Cardiac septum (tissue), 1 donor: ENCODE measurements around the gene MIPOL1. TPM values are rescaled to one million over a fixed set of nuclear protein-coding genes. Genes with fewer than 3 reads are reported as not detected.
"Not testable (repeated sequence)": the region's sequence is repeated elsewhere in the genome, so short reads cannot be mapped to it uniquely, and the experiment has no call there.

Experiments used
- DNase-seq: peaks from one replicate; pipeline ENCODE4 v3.0.0-alpha.2; 2020; ENCODE audit warnings: low spot score
- intact Hi-C: fragments of 100-400 bp; cut with DNase I; formaldehyde crosslinking; loops from one replicate; pipeline ENCODE4 v1.14.0; 2022
- total RNA-seq: library from RNA; stranded (reverse); fragmentation: NEBNext Ultra II Directional; extraction: Animal tissue kit (Norgen Biotek cat#: 25700); gene quantifications from one replicate; pipeline ENCODE4 v1.2.1, GENCODE V29; 2021
- donor health status: DM: no; HTN: no; CAD: no.

Gene MIPOL1
- total RNA-seq, 1 donor from 2014 or later = 7.9 TPM

DNA sequence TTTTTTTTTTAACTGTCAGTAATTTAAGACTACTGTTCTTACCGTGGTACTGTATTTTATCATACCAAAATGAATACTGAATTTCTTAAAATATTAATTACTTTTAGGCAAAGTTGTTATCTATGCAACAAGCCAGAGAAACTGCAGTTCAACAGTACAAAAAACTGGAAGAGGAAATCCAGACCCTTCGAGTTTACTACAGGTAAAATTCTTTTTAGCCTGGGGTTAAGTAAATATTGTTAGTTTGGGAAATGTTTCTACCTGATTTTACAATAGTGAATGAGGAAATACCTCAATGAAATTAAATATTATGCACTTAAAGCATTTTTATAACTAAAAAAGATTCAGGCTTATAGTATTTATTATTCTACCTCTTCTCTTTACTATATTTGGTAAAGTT is 225.0 kb downstream of the MIPOL1 start:
- no peak for DNase-seq
- intact Hi-C loops = no loop called here

DNA sequence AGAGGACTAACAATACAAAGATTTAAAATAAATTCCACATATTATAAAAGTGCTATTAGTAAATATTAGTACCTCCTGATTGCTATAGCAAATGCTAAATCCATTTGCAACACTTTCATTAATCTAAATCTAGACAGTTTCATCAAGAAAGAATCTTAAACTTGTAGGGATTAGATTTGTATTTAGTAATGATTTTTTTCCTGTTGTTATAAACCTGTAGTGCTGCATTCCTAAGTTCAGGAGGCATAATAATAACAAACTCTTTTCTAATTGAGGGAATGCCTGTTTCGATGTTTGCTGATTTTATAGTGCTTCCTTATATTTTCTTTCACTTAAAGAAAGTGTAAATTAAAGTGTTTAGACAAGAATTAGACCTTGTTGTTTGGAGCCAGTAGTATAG is 231.2 kb downstream of the MIPOL1 start:
- DNase-seq = no peak
- intact Hi-C loops = no loop called here

- intact Hi-C loops = no loop called here
- DNase-seq = no peak
These were observed 231.9 kb downstream of the MIPOL1 start for GRCh38 chr14:37429618-37430017.

GRCh38 chr14:37434867-37435266 is 237.1 kb downstream of the MIPOL1 start:
- DNase-seq = no peak
- intact Hi-C loops = no loop called here

GRCh38 chr14:37436519-37436918 is 238.8 kb downstream of the MIPOL1 start:
- no peak for DNase-seq
- intact Hi-C loops = no loop called here

DNA sequence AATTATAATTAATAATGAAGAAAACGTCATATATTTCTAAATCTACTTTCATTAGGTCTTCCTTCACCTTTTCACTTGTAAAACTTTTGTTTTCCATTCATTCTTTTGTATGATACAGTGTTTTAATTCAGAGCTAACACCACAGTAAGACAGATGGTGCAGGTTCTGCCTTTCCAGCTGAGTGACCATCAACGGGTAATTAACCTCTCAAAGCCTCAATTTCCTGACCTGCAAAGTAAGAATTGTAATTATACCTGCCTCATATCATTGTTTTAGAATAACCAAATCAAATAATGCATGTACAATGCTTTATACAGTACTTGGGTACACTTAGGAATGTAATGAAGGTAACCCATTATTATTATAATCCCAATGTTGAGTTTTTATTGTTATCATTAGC is 239.8 kb downstream of the MIPOL1 start:
- no peak for DNase-seq
- intact Hi-C loops = no loop called here

DNA sequence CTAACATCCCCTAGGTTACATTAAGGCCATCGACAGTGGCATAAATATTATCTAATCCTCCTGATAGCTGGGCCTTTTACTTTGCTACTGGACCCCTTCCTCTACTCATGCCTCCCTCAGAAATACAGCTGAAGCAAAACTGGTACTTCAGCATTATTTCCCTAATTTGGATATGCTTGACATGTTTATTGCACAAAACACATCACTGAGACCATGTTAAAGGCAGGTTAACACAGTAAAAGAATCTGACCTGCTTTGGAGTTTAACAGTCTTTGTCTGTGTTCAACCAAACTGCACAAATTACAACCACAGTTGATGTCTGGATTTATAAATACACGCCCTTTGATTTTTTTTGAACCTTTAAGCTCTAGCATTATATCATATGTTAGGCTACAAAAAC is 240.7 kb downstream of the MIPOL1 start:
- DNase-seq = no peak
- intact Hi-C loops = no loop called here

DNA sequence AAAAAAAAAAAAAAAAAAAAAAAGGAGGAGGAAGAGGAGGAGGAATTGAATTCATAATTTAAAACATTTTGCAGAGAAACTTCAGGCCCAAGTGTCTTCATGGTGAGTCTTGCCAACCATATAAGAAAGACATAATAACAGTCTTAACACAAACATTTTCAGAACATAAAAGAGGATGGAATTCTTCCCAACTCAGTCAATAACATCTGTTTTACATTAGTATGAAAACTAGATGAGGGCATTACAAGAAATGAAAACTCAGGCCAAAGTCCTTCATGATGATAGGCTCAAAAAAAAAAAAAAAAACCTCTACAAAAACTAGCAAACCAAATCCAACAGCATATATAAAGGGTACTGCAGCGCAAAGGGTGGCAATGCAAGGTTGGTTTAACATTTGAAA is 245.7 kb downstream of the MIPOL1 start:
- intact Hi-C loops = no loop called here

GRCh38 chr14:37447883-37448391 is 250.2 kb downstream of the MIPOL1 start:
- intact Hi-C loops = no loop called here
- no peak for DNase-seq

More for the DNA sequence above, 245.7 kb downstream of the MIPOL1 start:
- no peak for DNase-seq

DNA sequence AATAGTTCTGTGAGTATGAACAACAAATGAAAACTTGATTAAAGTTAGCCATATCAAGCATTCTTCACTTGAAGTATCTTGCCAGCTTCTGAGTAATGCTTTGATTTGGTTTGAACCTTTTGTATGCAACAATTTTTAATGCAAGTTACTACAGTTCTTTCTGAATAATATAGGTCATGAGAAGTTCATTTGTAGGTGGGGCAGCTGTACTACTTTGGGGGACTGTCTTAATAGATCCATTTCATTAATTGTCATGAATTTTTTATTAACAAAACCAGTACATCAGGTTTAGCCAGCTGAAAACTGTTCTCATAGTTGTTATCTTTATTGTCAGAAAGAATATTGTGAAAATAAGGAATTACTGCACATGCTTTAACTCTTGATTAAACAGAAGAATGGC is 254.6 kb downstream of the MIPOL1 start:
- intact Hi-C loops = no loop called here
- DNase-seq = no peak

GRCh38 chr14:37453985-37454384 is 256.2 kb downstream of the MIPOL1 start:
- no peak for DNase-seq
- intact Hi-C loops = no loop called here

DNA sequence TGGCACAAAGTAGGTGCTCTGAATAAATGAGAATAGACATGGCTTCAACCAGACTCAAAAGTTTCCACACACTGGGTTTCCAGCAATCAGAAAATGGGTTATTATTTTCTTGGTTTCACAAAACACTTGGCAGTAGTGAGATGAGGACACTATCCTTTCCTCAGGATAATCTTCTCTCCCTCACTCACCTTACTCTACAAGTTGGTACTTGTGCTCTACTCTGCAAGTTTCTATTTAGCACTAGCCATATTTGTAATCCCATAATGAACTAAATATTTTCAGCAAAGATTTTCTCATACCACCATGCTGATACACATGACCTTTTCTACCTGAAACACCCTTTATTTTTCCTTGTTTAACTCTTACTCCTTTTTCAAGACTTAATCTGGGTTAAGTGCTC is 259.6 kb downstream of the MIPOL1 start:
- DNase-seq = no peak
- intact Hi-C loops = no loop called here

DNA sequence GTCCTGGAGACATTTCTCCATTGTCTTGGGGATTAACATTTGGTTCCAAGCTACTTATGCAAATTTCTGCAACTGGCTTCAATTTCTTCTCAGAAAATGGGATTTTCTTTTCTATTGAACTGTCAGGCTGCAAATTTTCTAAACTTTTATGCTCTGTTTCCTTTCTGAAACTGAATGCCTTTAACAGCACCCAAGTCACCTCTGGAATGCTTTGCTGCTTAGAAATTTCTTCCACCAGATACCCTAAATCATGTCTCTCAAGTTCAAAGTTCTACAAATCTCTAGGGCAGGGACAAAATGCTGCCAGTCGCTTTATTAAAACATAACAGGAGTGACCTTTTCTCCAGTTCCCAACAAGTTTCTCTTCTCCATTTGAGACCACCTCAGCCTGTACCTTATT is 264.7 kb downstream of the MIPOL1 start:
- intact Hi-C loops, DNase-seq: not testable (repeated sequence)

DNA sequence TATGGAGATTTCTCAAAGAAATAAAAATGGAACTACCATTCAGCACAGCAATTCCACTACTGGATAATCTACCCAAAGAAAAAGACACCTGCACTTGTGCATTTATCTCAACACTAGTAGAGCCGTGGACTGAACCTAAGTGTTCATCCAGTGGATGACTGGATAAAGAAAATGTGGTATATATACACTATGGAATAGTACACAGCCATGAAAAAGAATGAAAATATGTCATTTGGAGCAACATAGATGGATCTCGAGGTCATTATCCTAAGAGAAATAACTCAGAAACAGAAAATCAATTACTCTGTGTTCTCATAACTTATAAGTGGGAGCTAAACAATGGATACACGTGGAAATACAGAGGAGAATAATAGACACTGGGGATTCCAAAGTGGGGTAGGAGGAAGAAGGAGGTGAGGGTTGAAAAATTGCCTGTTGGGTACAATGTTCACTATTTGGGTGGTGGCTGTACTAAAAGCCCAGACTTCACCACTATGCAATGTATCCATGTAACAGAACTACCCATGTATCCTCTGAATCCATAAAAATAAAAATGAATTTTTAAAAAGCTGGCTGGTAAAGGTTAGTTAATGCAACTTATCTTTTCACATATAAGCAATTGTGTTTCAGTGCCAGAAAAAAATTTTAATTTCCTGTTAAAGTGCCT is 266.6 kb downstream of the MIPOL1 start:
- intact Hi-C loops = no loop called here
- no peak for DNase-seq

DNA sequence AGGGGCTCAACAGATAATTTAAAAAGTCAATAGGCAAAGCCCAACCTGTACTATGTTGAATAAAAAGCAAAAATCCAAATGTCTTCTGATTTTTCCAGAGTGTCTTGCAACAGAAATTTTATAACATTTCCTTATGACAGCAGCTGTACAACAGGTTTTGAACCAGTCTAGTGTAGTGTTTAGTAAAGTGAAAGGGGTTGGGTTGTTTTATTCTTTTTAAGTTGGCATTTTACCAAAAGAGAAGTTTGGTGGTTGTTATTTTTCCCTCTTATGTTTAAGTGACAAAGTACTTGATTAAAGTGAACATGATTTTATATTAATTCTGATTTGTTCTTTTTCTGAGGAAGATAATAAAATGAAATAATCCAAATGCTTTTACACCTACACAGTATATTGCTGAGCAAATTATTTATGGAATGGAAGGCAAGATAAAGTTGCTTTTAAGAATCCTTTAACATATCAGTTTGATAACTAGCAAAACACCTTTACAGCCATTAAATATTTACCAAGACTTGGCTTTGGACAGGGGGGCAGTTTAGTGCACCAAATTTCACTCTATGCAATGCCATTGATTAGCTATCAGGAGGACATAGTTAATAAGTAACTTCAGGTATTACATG is 268.4 kb downstream of the MIPOL1 start:
- intact Hi-C loops = no loop called here

DNA sequence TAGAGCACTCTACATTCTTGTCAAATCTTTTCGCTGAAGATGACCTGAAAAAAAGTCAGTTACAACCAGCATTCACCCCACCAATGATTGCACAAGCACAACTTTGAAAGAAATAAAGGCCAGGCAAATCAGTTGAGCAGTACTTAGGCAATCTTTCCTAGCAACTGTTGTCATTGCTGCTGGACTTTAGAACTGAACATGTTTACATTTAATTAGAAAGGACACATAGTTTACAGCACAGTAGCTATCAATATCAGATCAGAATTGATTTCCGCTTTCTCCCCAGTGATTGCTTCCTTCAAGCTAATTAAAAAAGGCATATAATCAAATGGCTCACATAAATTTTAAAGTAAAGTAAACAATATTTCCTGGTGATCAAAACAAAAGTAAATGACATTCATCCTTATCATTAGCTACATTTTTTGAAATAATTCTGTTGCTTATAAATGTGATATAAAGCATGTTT is 268.9 kb downstream of the MIPOL1 start:
- intact Hi-C loops = no loop called here
- no peak for DNase-seq

More for the DNA sequence above, 268.4 kb downstream of the MIPOL1 start:
- DNase-seq = no peak

- DNase-seq = no peak
- intact Hi-C loops = no loop called here
These were observed 271.9 kb downstream of the MIPOL1 start for GRCh38 chr14:37469650-37470049.

GRCh38 chr14:37470251-37470650 is 272.5 kb downstream of the MIPOL1 start:
- DNase-seq = no peak
- intact Hi-C loops = no loop called here

GRCh38 chr14:37472906-37473305 is 275.2 kb downstream of the MIPOL1 start:
- intact Hi-C loops = no loop called here
- no peak for DNase-seq

DNA sequence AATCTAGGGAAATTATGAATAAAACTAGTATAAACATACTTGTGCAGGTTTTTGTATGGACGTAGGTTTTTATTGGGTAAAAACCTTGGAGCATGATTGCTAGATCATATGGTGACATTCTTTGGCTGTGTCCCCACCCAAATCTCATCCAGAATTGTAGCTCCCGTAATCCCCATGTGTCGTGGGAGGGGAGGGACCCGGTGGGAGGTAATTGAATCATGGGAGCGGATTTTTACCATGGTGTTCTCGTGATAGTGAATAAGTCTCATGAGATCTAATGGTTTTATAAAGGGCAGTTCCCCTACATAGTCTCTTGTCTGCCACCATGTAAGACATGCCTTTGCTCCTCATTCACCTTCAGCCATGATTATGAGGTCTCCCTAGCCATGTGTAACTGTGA is 276.5 kb downstream of the MIPOL1 start:
- intact Hi-C loops = no loop called here
- DNase-seq = no peak
